HG02973 (cell line): Measurements from ENCODE around the gene MYO5B.

ENCODE experiments used
- ATAC-seq: cut with Tn5 transposase; IDR thresholded peaks from one replicate; pipeline ENCODE4 v1.9.1; 2021; ENCODE audit warnings: moderate library complexity; ENCODE audit not compliant: unreplicated experiment

Gene MYO5B

GRCh38 chr18:50027996-50028395 is 167.0 kb downstream of the MYO5B start:
- ATAC-seq = no peak

DNA sequence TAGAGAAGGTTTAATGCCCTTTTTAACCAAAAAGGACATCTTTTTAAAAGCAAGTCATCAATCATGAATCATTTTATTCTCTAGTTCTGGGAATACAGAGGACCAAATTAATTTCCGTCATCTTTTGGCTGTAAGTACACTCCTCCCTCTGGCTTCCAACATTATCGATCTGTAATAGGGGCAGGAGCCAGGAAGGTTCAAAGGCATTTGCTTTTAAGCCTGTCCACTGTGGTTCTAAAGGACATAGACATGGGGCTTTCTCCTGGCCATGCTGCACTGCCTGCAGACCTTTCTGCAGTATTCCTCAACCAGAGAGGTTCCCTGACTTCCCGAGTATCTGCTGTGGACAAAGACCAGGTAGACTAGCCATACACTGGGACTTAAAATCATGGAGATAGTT is 170.5 kb downstream of the MYO5B start:
- ATAC-seq = no peak

DNA sequence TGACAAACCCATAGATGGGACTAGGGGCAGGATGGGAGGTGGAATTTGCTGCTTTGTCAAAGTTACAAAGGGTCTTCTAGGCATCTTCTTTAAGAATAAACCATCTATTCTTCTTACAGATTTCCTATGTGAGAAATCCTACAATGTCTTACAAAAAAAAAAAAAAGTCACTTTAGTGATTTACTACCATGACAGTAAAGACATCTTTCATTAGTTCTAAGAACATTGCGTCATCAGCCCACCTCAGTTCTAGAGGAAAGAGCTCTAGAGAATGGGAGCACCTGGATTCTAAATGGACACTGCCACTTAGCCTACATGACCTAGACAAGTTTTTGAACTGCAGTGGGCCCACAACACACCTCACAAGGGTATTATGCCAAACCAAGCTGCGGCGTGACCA is 172.0 kb downstream of the MYO5B start:
- ATAC-seq = no peak

- no peak for ATAC-seq
Observed at GRCh38 chr18:50014606-50015005, 180.3 kb downstream of the MYO5B start.

- ATAC-seq = no peak
Observed at GRCh38 chr18:50013363-50014138, 181.4 kb downstream of the MYO5B start.

DNA sequence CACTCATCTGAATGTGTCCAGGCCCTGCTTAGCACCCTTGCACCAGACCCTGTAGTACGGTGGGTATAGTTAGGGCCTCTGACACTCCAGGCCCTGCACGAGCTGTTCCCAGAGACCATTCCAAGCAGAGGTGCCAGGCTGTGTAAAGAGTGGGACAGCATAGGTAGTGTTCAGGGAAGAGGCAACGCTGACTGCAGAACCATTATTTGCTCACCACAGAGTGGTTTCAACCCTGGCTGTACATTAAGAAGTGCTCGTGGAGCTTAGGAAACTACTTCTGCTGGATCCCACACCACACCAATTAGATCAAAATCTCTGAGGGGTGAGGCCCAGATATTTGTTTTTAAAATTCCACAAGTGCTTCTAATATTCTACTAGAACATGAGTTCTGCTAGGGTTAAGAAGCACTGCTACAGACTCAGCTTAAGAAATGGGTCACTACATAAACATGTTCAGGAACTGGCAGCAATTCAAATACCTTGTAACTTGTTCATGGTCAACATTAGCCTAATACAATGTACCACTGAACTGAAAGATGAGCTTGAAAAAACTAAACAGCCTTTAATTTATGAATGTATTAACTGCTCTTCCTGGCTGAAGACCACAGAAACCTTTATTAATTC is 183.0 kb downstream of the MYO5B start:
- no peak for ATAC-seq

DNA sequence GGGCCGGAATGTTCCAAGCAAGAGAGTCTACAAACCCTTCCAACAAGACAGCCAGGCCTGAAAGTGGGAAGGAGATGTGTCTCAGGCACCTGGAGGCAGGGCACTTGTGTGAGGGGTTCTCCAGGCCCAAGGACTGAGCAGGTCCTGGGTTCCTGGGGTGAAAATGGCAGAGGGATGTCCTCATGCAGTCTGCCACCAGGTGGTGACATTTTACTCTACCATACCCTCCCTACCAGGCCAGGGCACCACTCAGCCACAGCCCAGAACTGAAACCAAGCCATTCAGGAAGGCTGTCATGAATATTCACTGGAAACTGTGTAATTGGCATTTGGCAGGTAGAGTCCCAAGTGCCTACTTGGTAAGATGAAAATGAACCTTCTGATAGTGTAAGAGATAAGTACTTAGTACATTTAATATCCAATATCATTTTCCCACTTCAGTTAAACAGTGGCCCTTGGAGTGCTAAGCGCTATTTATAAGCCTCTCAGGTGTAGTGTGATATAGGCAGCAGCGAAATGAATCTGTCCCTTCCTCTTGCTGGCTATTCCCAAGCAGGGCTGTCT is 185.1 kb downstream of the MYO5B start:
- peak; percentile 78 for ATAC-seq

- no peak for ATAC-seq
Observed at GRCh38 chr18:50008306-50008705, 186.6 kb downstream of the MYO5B start.

- ATAC-seq = no peak
Observed at GRCh38 chr18:50006470-50007046, 188.4 kb downstream of the MYO5B start.

DNA sequence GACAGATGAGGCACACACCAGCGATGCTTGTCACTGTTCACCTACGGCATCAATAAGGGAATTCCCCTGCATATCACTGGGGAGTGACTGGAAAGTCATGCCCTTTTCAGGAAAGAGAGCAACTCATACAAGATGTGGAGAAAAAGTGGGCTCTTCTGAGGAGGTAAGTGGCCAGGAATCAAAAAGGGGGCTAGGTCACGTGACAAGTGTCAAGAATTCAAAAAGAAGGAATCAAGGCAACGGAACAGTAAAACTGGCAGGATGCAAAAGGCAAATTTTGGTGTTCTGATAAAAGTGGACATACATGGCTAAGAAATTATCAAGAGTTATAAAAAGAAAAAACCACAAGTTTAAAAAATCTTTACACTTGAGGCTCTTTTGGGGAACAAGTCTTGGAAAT is 190.9 kb downstream of the MYO5B start:
- ATAC-seq = no peak

DNA sequence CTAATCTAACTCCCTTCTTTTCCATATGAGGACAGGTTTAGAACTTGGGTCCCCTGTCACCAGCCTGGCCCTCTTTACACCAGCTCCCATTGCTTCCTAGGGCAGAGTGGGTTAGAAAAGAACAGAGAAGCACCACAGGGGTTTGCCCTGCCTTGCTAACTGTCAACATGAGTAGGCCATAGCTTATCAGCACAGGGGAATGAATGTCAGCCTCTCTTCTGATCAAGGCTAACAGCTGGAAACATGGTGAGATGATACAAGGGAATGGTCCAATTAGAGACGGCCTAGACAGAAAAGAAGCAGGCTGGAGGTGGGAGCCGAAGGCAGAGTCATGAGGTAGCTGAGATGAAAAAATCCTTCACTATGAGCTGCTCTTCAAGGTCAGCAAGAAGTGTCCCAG is 192.2 kb downstream of the MYO5B start:
- ATAC-seq = no peak

GRCh38 chr18:50000227-50000626 is 194.7 kb downstream of the MYO5B start:
- ATAC-seq = no peak

DNA sequence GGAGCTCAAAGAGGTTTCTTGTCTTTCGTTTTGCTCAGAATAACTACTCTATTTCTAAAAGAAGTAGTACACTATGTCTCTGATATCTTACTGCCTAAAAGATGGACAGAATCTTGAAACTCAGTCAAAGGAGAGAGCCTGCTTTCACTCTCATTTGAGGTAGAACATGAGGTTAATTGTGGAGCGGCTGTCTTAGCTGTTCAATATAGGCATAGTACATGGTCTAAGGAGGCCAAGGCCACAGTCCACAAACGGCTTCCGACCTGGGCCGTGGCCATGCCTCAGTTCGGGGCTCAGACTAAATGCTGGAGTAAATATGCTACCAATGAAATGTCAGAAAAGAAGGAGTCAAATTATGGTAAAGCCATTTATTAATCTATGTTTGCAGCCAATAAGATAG is 195.8 kb downstream of the MYO5B start:
- ATAC-seq = no peak

DNA sequence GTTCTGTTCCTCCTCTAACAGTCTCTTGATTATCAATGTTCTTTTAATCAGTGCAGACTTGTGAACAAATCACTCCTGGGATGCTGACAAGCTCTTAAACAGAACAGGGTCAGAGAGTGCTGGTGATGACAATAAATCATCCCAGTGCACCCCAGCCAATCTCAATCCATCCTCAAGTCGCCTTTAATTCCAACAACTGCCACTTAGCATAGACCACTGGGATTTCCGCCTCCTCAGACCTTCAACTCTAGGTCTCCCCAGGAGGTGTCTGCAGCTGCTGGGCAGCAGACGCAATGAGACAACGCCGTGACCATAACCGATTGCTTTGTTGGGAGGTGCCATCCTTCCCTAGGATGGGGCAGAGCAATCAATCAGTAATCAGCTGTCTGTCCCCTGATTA is 197.4 kb downstream of the MYO5B start:
- ATAC-seq = no peak

DNA sequence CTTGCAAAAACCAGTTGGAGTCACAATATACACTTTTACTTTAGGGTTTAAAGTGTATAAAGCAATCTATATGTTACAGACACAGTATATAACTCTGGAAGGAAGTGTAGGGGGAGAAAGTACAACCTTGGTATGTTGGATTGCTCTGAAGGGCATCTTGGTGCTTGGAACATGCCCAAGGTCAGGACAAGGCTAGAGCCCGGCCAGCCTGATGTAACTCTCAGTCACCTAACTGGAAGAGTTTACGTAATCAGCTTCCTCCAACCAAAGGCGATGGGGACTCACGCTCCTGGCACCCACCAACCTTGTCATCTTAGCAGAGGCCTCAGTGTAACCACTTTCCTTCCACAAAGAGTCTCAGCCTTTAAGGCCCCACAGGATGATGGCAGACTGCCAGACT is 200.5 kb downstream of the MYO5B start:
- no peak for ATAC-seq

- ATAC-seq = no peak
Observed at GRCh38 chr18:49993299-49993698, 201.6 kb downstream of the MYO5B start.

- no peak for ATAC-seq
Observed at GRCh38 chr18:49988733-49989132, 206.2 kb downstream of the MYO5B start.

- ATAC-seq = no peak
Observed at GRCh38 chr18:49988101-49988500, 206.8 kb downstream of the MYO5B start.

- no peak for ATAC-seq
Observed at GRCh38 chr18:49985236-49985635, 209.7 kb downstream of the MYO5B start.

GRCh38 chr18:49980896-49981295 is 214.1 kb downstream of the MYO5B start:
- no peak for ATAC-seq

GRCh38 chr18:49976795-49977560 is 218.0 kb downstream of the MYO5B start:
- ATAC-seq = no peak
